SK-N-MC (cell line): Measurements from ENCODE around the gene FARP2.

Experiments used
- DNase-seq: peaks from one replicate; pipeline ENCODE4 v3.0.0-alpha.2; 2011; ENCODE audit warnings: low read depth, low spot score
- H3K27ac ChIP-seq: fragments of 200-600 bp; sonication (generic); 2 replicates; pipeline ENCODE4 v1.5.1; 2016; ENCODE audit warnings: mixed run types
- H3K36me3 ChIP-seq: fragments of 200-600 bp; sonication (generic); 2 replicates; pipeline ENCODE4 v1.6.1; 2017; ENCODE audit warnings: antibody characterized with exemption, low read length, mixed read lengths; ENCODE audit not compliant: insufficient read depth
- H3K4me3 ChIP-seq: fragments of 200-600 bp; sonication (generic); 2 replicates; pipeline ENCODE4 v1.5.1; 2016
- H3K9ac ChIP-seq: fragments of 200-600 bp; sonication (generic); 2 replicates; pipeline ENCODE4 v1.8.0; 2017; ENCODE audit warnings: mixed run types, mixed read lengths; ENCODE audit not compliant: insufficient read length
- H3K9me3 ChIP-seq: fragments of 200-600 bp; sonication (generic); 2 replicates; pipeline ENCODE4 v1.6.1; 2017; ENCODE audit warnings: low read depth, mild to moderate bottlenecking, antibody characterized with exemption, low read length, moderate library complexity, mixed read lengths
- EZH2 ChIP-seq: fragments of 200-600 bp; sonication (generic); IDR thresholded peaks from one replicate; pipeline ENCODE4 v1.6.1; 2017; ENCODE audit warnings: antibody characterized with exemption
- FOXP2 ChIP-seq: optimal IDR thresholded peaks from 2 replicates; pipeline ENCODE3; 2011; ENCODE audit warnings: mild to moderate bottlenecking, moderate library complexity; ENCODE audit not compliant: insufficient read depth; ENCODE audit errors: extremely low read length, control extremely low read depth
- POLR2AphosphoS5 ChIP-seq: IDR thresholded peaks from 2 replicates; pipeline ENCODE4 v1.6.1; 2012; ENCODE audit warnings: mild to moderate bottlenecking, low read depth, low read length, borderline replicate concordance

FARP2 gene

GRCh38 chr2:241320394-241320793, 35.7 kb upstream of the FARP2 start:
- H3K4me3 ChIP-seq, result peak overlapping the region; percentile 26; the same call in 1 of the 2 replicates
- DNase-seq, result no peak
- no peaks in the 10 kb centered on the region for H3K9me3 ChIP-seq
- H3K9ac ChIP-seq, result no peak overlapping the region
- H3K36me3 ChIP-seq, result peaks cover 53% of the 10 kb centered on the region
- TF ChIP-seq POLR2AphosphoS5 (no peak), EZH2 (no peak), FOXP2 (no peak)
- H3K27ac ChIP-seq, result no peak overlapping the region

GRCh38 chr2:241321033-241321432, 35.1 kb upstream of the FARP2 start:
- Histone ChIP-seq H3K36me3 (peaks cover 59% of the 10 kb centered on the region), H3K27ac (0 out of 2 replicates have a peak overlapping the region, but pooled peaks have one; percentile 35), H3K9ac (peak overlapping the region; percentile 50), H3K9me3 (no peaks in the 10 kb centered on the region), H3K4me3 (0 out of 2 replicates have a peak overlapping the region, but pooled peaks have one; percentile 31)
- DNase-seq, result no peak
- TF ChIP-seq EZH2 (no peak), FOXP2 (no peak), POLR2AphosphoS5 (no peak)

- Histone ChIP-seq H3K9me3 (no peaks in the 10 kb centered on the region), H3K4me3 (peak overlapping the region; percentile 31; the same call in 1 of the 2 replicates), H3K27ac (peak overlapping the region; percentile 35; the same call in 1 of the 2 replicates), H3K9ac (peak overlapping the region; percentile 50), H3K36me3 (peaks cover 67% of the 10 kb centered on the region)
- DNase-seq, result no peak
- TF ChIP-seq POLR2AphosphoS5, result no peak
- TF ChIP-seq FOXP2, result no peak
- no peak for TF ChIP-seq EZH2
Measured at GRCh38 chr2:241321886-241322285, 34.2 kb upstream of the FARP2 start.

- Histone ChIP-seq H3K9ac (no peak overlapping the region), H3K4me3 (no peak overlapping the region), H3K9me3 (no peaks in the 10 kb centered on the region), H3K27ac (no peak overlapping the region), H3K36me3 (peaks cover 74% of the 10 kb centered on the region)
- no peak for TF ChIP-seq FOXP2
- no peak for TF ChIP-seq EZH2
- TF ChIP-seq POLR2AphosphoS5, result no peak
- no peak for DNase-seq
Measured at GRCh38 chr2:241323778-241324177, 32.3 kb upstream of the FARP2 start.

- TF ChIP-seq FOXP2 (no peak), POLR2AphosphoS5 (no peak), EZH2 (no peak)
- DNase-seq, result no peak
- Histone ChIP-seq H3K27ac (no peak overlapping the region), H3K9ac (no peak overlapping the region), H3K4me3 (no peak overlapping the region), H3K9me3 (no peaks in the 10 kb centered on the region), H3K36me3 (peaks cover 77% of the 10 kb centered on the region)
Measured at GRCh38 chr2:241324775-241325174, 31.3 kb upstream of the FARP2 start.

- Histone ChIP-seq H3K9ac (no peak overlapping the region), H3K9me3 (no peaks in the 10 kb centered on the region), H3K27ac (no peak overlapping the region), H3K4me3 (no peak overlapping the region), H3K36me3 (peaks cover 75% of the 10 kb centered on the region)
- TF ChIP-seq POLR2AphosphoS5, result no peak
- no peak for TF ChIP-seq FOXP2
- TF ChIP-seq EZH2, result no peak
- DNase-seq, result no peak
Measured at GRCh38 chr2:241325257-241325656, 30.8 kb upstream of the FARP2 start.

- Histone ChIP-seq H3K9me3 (no peaks in the 10 kb centered on the region), H3K36me3 (peaks cover 76% of the 10 kb centered on the region), H3K4me3 (no peak overlapping the region), H3K9ac (no peak overlapping the region), H3K27ac (no peak overlapping the region)
- DNase-seq, result no peak
- no peak for TF ChIP-seq FOXP2
- no peak for TF ChIP-seq EZH2
- no peak for TF ChIP-seq POLR2AphosphoS5
Measured at GRCh38 chr2:241329669-241330615, 26.1 kb upstream of the FARP2 start.

- TF ChIP-seq FOXP2 (no peak), POLR2AphosphoS5 (no peak), EZH2 (no peak)
- no peak overlapping the region; the same call in 1 of the 2 replicates for H3K27ac ChIP-seq
- H3K9ac ChIP-seq, result no peak overlapping the region
- no peak overlapping the region for H3K4me3 ChIP-seq
- no peaks in the 10 kb centered on the region for H3K9me3 ChIP-seq
- DNase-seq, result no peak
- peaks cover 76% of the 10 kb centered on the region for H3K36me3 ChIP-seq
Measured at GRCh38 chr2:241330616-241330981, 25.5 kb upstream of the FARP2 start.

- H3K27ac ChIP-seq, result 0 out of 2 replicates have a peak overlapping the region, but pooled peaks have one; percentile 11
- TF ChIP-seq POLR2AphosphoS5 (no peak), EZH2 (no peak), FOXP2 (no peak)
- no peaks in the 10 kb centered on the region for H3K9me3 ChIP-seq
- no peak overlapping the region for H3K4me3 ChIP-seq
- no peak for DNase-seq
- no peak overlapping the region for H3K9ac ChIP-seq
- H3K36me3 ChIP-seq, result peaks cover 72% of the 10 kb centered on the region
Measured at GRCh38 chr2:241334813-241335212, 21.3 kb upstream of the FARP2 start.
